Measurements from ENCODE around the gene KIF26B.

- TF ChIP-seq CTCF (IDR thresholded peaks at IDR 0.05; ENCODE audit: low read depth, low read length) (no peak), POLR2A (IDR thresholded peaks at IDR 0.05; ENCODE audit: extremely low read depth, insufficient read length) (no peak)
Measured at GRCh38 chr1:245604979-245605378, 450.2 kb downstream of the KIF26B start.

All from NB4 (cell line).